ENCODE results near the gene TRIM14.
"Not testable (repeated sequence)": the region's sequence is repeated elsewhere in the genome, so short reads cannot be mapped to it uniquely, and the experiment has no call there.

TRIM14 gene

DNA sequence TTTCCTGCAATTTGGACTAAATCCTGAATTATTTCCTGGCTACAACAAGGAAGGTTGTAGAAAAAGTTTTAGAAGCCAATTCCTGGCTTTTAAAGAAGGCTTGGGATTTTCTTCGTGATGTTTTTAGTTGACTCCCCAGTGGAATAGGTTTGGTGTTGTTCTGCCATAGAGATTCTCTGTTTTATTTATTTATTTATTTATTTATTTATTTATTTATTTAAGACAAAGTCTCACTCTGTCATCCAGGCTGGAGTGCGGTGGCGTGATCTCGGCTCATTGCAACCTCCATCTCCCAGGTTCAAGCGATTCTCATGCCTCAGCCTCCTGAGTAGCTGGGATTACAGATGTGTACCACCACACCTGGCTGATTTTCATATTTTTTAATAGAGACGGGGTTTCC lies 1.9 kb downstream of the TRIM14 start:
- in situ Hi-C loops (cut with MboI; ENCODE audit: low sequenced_read_pairs) = not testable (repeated sequence)

DNA sequence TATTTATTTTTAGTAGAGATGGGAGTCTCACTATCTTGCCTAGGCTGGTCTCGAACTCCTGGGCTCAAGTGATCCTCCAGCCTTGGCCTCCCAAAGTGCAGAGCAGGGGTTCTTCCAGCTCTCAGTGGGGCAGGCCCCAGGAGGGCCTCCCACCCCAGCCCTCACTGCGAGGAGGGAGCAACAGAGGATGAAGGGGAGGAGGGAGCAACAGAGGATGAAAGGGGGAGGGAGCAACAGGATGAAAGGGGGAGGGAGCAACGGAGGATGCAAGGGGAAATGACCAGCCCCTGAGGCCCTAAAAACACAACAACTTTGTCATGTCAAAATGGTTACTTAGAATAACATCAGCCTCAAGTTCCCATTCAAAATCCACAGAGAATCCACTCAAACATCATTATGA lies 10.0 kb downstream of the TRIM14 start:
- in situ Hi-C loops (cut with MboI; ENCODE audit: low sequenced_read_pairs) = no loop called here

DNA sequence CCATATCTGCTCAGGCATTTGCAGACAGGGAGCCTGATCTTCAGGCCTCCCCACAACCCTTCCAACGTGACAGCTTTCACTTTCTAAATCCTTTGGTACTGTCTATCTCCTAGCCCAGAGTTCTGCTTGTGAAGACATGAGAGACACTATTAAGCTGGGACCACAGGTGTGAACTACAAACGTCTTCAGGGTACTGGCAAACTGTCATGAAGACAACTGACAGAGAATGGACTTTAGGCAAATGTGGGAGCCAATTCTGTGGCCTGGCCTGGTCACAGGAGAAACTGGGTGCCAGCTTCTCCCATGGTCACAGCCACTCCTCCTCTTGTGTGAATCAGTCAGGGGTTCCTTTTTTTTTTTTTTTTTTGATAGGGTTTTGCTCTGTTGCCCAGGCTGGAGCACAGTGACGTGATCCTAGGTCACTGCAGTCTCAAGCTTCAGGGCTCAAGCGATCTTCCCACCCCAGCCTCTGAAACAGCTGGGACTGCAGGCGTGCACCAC lies 10.4 kb downstream of the TRIM14 start:
- in situ Hi-C loops (cut with MboI; ENCODE audit: low sequenced_read_pairs) = no loop called here

DNA sequence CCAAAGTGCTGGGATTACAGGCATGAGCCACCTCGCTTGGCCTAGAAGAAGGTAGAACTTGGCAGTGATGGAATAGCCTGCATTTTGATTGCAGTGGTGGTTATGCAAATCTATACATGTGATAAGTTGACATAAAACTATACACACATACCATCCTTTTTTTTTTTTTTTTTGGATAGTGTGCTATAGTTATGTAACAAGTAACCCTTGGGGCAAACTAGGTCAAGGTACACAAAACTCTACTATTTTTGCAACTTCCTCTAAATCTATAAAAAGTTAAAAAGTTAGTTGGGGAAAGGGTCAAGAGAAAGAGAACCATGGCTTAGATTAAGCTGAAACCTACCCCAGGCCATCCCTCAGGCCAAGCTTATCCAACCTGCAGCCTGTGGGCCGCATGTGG lies 11.1 kb downstream of the TRIM14 start:
- in situ Hi-C loops (cut with MboI; ENCODE audit: low sequenced_read_pairs) = no loop called here

DNA sequence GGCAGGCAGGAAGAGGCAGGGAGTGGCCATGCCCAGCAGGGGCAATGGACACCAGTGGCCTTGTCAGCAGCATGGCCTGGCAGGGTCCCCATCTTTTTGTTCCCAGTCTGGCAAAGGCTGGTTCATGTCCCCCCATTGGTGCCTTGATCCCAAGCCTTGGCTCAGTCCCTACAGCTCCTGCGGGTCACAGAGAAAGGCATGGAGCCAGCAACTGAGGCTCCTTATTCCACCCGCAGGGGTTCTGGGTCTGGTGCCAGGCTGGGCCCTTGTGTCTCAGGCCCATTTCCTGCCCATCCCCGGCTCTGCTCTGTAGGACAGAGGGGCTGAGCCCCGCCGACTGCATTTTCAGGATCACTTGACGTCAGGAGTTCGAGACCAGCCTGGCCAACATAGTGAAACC lies 14.0 kb downstream of the TRIM14 start:
- in situ Hi-C loops (cut with MboI; ENCODE audit: low sequenced_read_pairs) = no loop called here

DNA sequence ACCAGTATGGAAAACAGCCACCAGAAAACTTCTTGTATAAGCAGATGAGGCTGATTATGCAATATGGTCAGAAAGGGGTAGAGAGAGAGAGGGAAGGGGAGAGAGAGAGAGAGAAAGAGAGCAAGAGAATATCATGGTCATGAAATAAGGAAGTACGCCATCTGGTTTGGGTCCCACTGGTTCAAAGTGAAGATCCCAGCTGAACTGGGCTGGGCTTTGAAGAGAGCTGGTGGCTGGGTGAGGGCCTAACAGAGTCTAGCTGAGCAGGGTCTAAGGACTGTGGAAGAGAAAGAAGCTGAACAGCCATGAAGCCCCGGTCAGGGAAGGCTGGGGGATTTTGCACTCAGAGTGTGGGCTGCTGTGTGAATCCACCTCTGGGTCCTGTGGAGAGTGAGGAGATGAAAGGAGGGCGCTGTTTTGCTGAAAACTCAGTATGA lies 14.6 kb downstream of the TRIM14 start:
- in situ Hi-C loops (cut with MboI; ENCODE audit: low sequenced_read_pairs) = no loop called here

DNA sequence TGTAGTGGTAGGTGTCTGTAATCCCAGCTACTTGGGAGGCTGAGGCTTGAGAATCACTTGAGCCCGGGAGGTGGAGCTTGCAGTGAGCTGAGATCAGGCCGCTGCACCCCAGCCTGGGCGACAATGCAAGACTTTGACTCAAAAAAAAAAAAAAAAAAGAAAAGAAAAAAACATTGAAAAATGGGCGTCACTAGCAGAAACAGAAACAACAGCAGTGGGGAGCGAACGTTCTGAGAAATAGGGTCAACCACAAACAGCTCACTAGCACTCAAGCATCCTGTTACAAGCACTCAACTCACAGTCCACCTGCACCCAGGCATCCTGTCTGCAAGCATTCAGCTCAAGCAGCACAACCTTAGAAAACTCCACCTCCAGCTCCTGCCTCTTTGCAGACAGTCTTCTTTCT lies 17.2 kb downstream of the TRIM14 start:
- in situ Hi-C loops (cut with MboI; ENCODE audit: low sequenced_read_pairs) = no loop called here

DNA sequence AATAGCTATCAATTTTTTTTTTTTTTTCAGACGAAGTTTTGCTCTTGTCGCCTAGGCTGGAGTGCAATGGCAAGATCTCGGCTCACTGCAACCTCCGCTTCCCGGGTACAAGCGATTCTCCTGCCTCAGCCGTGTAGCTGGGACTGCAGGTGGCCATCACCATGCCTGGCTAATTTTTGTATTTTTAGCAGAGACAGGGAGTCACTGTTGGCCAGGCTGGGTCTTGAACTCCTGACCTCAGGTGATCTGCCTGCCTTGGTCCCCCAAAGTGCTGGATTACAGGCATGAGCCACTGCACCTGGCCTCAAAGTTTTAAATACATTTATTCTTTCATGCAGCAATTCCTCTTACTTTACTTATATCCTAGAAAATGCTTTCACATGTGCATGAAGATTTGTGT lies 17.6 kb downstream of the TRIM14 start:
- in situ Hi-C loops (cut with MboI; ENCODE audit: low sequenced_read_pairs) = no loop called here

DNA sequence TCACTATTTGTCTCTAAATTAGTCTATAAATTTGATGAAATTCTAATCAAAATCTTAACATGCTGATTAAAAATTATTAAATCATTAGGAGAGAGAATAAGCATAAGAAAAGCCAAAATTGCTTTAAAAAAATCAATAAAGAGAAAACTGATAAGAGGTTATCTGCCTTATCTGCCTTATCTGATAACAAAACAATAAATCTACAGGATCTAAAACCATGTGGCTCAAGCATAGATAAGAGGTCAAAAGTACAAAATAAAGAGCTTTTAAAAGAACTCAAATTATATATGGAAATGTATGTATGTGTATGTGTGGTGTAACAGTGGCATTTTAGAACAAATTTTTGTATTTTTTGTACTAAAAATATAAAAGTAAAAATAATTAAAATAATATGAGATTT lies 18.6 kb downstream of the TRIM14 start:
- in situ Hi-C loops (cut with MboI; ENCODE audit: low sequenced_read_pairs) = no loop called here

DNA sequence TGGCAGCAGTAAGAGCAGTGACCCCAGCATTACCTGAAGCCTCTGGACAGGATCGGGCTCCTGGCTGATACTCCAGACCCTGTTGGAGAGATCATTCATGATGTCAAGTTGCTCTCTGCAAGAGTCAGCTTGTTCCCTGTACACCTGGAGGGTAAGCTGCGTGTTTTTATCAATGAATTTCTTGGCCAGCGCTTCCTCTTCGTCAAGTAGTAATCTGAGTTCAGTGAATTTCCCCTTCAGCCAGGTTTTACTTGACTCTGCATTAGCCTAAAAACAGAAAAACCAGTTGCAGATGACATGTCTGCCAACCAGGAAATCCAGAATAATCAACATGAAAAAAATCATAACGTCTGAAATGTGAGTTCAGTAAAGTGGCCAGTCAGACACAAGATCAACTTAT lies 19.1 kb downstream of the TRIM14 start:
- in situ Hi-C loops (cut with MboI; ENCODE audit: low sequenced_read_pairs) = no loop called here

DNA sequence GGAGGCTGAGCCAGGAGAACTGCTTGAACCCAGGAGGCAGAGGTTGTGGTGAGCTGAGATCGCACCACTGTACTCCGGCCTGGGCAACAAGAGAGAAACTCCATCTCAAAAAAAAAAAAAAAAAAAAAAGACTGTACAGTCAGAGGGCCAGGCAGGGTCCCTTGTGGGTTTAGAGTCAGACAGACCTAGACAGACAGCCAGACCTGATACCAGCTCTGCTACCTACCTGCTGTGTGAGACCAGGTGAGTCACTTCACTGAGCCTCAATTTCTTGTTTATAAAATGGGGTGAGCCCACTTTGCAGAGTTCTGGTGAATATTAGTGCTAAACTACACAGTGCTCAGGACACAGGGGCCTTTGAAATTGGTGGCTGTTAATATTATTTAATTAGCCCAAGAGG lies 19.7 kb downstream of the TRIM14 start:
- in situ Hi-C loops (cut with MboI; ENCODE audit: low sequenced_read_pairs) = no loop called here

DNA sequence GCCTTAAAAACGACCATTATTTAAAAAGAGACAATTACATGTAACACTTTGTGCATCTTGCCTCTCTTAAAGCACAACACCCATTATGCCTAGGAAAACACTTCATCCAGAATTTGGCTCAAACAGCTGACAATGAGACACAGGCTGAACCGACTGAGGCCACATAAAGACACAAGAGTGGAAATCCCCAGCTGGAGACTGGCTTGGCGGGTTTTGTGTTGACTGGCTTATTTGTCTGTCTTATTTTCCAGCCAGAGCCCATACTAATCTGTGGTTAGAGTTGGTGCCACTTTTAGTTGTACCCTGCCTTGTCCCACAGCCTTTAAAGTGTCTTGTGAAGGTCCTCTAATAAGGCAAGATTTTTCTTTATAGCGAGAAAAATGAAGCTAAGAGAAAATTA lies 21.2 kb downstream of the TRIM14 start:
- in situ Hi-C loops (cut with MboI; ENCODE audit: low sequenced_read_pairs) = no loop called here

DNA sequence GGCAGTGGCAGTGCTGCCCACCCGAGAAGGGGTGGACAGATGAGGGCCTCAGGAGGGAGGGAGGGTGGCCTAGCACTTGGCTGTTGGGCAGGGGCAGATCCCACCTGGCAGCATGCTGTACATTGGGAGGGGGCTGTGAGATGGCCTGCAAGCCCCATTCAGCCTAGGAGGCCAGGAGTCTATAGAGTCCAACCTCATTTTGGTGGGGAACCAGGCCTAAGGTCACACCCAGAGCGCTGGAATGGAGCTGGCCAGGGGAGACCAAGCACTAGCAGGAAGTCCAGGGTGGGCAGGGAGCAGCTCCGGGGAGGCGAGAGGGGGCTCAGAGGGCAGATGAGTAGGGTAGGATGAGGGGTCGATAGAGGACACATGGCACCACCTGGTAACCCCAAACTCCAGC lies 22.9 kb downstream of the TRIM14 start:
- in situ Hi-C loops (cut with MboI; ENCODE audit: low sequenced_read_pairs) = no loop called here

DNA sequence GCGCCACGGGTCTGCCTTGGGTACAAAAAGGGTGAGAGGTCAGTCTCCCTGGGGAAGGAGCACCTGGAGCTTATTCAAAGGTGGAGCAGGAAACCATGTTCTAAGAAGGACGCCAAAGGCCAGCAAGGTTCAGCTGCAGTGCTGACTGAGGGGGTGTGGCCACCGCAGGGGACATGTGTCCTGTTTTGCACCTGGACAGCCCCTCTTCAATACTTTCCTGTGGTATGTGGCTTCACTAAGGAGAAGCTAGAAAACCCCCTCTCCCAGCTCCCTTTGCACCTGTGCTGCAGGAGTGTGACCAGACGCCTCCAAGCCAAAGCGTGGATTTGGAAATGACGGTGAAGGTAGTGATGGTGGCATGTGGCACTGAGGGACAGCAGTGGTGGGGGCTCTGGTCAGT lies 23.6 kb downstream of the TRIM14 start:
- in situ Hi-C loops (cut with MboI; ENCODE audit: low sequenced_read_pairs) = no loop called here

DNA sequence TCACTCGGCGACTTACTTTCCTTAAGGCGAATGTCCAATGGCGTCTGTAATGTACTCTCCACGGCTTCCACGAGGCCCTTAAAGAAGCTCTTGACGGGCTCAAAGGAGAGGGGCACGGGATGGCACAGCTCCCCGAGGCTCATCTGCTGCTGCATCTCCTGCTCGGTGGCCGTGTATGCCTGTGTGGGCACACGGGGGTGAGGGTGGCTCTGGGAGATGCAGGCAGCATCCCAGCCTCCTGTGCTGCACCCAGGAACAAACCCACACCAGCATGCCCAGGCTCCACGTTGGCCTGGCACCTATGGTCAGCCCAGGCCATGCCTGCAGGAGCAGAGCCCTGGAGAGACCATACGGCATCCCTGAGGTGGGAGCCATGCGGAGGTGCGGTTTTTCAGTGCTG lies 24.2 kb downstream of the TRIM14 start:
- in situ Hi-C loops (cut with MboI; ENCODE audit: low sequenced_read_pairs) = no loop called here

DNA sequence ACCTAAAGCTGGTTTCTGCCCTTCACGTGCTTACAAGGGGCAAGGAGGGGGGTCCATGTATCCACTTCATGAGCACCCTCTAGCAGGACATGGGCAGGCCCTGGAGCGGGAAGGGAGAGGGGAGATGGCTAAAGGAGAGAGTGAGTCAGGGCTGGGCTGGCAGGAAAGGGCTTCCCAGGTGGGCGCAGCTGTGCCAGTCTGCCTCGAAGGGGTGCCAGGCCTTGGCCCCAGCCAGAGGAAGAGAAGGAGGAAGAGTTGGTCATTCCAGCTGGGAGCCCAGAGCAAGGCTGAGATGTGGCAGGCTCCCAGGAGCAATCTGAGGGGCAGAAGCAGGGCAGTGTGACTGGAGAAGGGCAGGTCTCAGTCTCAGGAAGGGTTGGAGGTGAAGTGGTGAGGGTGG lies 24.7 kb downstream of the TRIM14 start:
- in situ Hi-C loops (cut with MboI; ENCODE audit: low sequenced_read_pairs) = no loop called here

DNA sequence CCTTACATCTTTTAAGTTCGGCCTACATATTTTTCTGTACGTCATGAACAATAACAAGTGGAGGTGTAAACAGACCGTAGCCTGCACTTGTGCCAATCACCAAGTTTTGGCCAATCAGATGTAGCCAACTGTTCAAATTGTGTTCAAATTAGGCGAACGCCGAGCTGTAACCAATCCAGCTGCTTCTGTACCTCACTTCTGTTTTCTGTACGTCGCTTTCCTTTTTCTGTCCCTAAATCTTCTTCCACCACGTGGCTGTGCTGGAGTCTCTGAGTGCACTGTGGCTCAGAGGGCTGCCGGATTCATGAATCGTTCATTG lies 26.4 kb downstream of the TRIM14 start:
- in situ Hi-C loops (cut with MboI; ENCODE audit: low sequenced_read_pairs) = no loop called here

DNA sequence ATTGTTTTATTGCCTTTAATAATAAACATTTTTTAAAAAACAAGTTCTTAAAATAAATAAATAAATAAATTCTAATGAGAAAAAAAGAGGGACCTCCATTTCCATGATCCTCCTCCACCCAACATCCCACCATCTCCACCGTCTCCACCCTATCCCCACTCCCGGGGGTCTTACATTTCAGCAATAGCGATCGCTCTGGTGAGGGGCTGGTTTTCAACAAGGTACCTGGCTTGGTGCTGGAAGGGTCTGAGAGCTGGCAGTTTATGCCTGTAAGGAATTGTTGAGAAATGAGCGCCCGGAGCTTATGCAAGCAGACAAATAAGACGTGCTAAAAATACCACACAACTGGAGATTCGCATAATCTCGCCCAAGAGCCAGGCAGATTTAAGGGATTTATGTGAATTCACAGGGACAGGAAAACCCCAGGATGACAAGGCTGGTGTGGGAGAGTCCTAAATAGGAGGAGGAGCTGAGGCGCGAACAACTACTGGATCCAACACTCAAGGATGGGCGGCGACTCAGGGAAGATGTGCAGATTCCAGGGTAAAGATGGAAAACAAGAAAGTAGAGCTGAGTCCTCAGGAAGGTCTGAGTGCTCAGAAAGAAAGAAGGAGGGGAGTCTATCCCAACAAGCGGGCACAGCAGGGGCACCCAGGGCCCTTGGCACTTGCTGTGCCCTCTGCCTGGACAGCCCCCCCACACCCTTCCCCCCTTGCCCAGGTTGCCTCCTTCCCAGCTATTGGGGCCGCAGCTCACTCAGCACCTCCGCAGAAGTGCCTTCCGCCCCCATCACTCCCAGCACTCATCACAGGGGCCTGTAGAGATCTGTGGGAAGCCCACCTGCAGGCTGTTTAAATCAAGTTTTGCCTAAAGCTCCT lies 27.0 kb downstream of the TRIM14 start:
- in situ Hi-C loops (cut with MboI; ENCODE audit: low sequenced_read_pairs) = no loop called here

DNA sequence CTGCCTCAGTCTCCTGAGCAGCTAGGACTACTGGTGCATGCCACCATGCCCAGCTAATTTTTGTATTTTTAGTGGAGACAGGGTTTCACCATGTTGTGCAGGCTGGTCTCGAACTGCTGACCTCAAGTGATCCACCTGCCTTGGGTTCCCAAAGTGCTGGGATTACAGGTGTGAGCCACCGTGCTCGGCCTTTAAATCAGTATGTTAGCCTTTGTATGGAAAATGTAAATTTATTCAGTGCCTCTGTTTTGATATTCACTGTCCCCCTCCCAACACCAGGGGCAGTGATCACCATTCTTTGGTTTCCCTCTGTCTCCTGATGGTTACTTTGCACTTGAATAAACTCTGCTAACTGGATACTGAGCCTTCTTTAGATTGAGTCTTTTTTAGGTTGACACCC lies 28.3 kb downstream of the TRIM14 start:
- in situ Hi-C loops (cut with MboI; ENCODE audit: low sequenced_read_pairs) = not testable (repeated sequence)

DNA sequence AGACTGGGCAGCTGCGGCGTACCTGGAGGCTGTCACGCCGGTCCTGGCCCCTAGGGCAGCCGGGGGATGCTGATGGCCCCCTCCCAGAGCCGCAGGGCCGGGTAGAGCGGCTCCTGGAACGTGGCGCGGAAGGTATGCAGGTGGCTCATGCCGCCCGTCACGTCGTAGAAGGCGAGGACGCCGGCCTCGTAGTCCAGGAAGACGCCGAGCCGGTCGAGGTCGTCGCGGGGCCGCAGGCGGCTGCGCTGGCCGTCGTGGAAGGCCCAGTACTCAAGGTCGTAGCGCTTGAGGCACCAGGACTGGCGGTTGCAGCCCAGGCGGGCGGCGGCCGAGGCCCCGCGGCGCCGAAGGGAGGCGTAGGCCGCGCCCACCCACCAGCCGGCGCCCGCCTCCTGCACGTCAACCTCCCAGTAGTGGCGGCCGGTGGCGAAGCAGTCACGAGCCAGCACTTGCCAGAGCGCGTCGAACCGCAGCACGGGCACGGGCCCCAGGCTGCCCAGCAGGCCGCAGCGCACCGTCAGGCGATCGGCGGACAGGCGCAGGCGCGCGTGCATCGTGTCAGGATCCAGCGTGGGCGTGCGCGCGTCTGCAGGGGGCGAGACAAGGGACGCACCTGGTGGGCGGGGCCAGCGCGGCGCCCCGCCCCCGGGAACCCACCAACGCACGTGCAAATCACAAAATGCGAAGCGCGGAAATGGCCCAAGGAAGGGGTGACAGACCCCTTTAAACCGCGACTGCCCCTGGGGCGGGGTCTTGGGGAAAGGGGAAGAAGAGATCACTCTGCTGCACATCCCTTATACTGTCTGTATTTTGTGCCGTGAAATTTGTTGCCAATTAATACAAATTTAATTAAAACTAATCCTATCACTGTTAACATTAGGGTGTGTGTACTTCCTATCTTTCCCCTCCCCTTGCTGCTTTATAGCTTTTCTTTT lies 31.3 kb downstream of the TRIM14 start:
- in situ Hi-C loops (cut with MboI; ENCODE audit: low sequenced_read_pairs) = no loop called here

DNA sequence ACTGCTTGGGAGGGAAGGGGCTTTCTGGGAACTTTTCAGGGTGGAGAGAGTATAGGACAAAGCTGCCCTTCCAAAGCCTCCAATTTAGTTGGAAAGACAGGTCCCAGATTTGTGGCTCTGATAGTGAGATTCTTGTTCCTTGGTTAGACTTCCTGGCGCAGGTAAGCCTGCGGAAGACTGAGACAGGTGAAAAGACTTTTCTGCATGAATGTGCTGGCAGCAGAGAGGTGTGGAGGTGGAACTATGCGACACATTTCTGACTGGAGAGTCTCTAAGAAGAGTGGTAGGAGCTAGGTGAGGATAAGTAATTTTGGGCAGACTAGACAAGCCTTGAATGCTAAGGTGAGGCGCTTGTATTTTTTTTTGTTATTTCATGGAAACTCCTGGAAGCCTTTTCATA lies 32.6 kb downstream of the TRIM14 start:
- in situ Hi-C loops (cut with MboI; ENCODE audit: low sequenced_read_pairs) = no loop called here

DNA sequence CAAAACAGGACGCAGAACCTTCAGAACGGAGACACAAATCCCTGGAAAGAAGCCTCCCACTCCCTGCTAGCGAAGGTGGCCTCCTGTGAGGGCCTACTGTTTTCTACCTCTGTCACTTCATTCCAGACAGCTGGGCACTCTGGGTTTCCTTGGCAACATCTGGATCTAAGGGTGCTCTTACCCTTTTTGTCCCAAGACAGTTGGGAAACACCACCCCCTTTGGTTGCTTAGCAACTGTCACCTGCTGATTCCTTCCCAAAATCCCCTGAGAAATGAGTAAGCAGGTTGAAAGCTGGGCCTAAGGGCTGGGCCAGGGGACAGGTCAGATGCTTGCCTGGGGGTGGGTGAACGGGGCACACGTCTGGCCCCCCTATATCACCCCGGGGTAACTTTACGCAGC lies 33.1 kb downstream of the TRIM14 start:
- in situ Hi-C loops (cut with MboI; ENCODE audit: low sequenced_read_pairs) = no loop called here
